GM23338 (cell line): ENCODE data around the gene DYNLT3. TPM values are rescaled to one million over a fixed set of nuclear protein-coding genes. Genes with fewer than 3 reads are reported as not detected.

Experiments
- ATAC-seq: fragments of 200-7000 bp; cut with Tn5 transposase; 3 replicates; pipeline ENCODE4 v1.9.1; 2020
- DNase-seq: peaks from one replicate; pipeline ENCODE4 v3.0.0-alpha.2; 2015; ENCODE audit warnings: low spot score
- H2AFZ ChIP-seq: fragments of 200-600 bp; sonication (generic); 2 replicates; pipeline ENCODE4 v1.8.0; 2016; ENCODE audit warnings: antibody characterized with exemption, mild to moderate bottlenecking, moderate library complexity
- H3F3A ChIP-seq: fragments of 200-600 bp; sonication (generic); replicated peaks from 2 replicates; pipeline ENCODE4 v1.8.0; 2017; ENCODE audit warnings: antibody characterized with exemption, mixed run types, low read depth
- H3K27ac ChIP-seq: fragments of 200-600 bp; sonication (generic); 2 replicates; pipeline ENCODE4 v1.6.1; 2016; ENCODE audit warnings: low read depth
- H3K27me3 ChIP-seq: fragments of 200-600 bp; sonication (generic); 2 replicates; pipeline ENCODE4 v1.8.0; 2016; ENCODE audit warnings: mild to moderate bottlenecking, mixed run types, moderate library complexity; ENCODE audit not compliant: insufficient read depth
- H3K36me3 ChIP-seq: fragments of 200-600 bp; sonication (generic); 2 replicates; pipeline ENCODE4 v1.8.0; 2016; ENCODE audit warnings: mild to moderate bottlenecking; ENCODE audit not compliant: insufficient read depth
- H3K4me1 ChIP-seq: fragments of 200-600 bp; sonication (generic); 2 replicates; pipeline ENCODE4 v1.8.0; 2016; ENCODE audit warnings: mild to moderate bottlenecking, moderate library complexity; ENCODE audit not compliant: insufficient read depth
- H3K4me2 ChIP-seq: fragments of 200-600 bp; sonication (generic); 2 replicates; pipeline ENCODE4 v1.7.1; 2017; ENCODE audit warnings: mixed run types
- H3K4me3 ChIP-seq: fragments of 200-600 bp; sonication (generic); 2 replicates; pipeline ENCODE4 v1.6.1; 2016; ENCODE audit warnings: mixed run types
- H3K79me2 ChIP-seq: fragments of 200-600 bp; sonication (generic); replicated peaks from 2 replicates; pipeline ENCODE4 v1.8.0; 2017; ENCODE audit warnings: mild to moderate bottlenecking; ENCODE audit not compliant: insufficient read depth
- H3K9me2 ChIP-seq: fragments of 200-600 bp; sonication (generic); 2 replicates; pipeline ENCODE4 v1.8.0; 2017; ENCODE audit not compliant: insufficient read depth
- H4K20me1 ChIP-seq: fragments of 200-600 bp; sonication (generic); replicated peaks from 2 replicates; pipeline ENCODE4 v1.8.0; 2017; ENCODE audit warnings: mild to moderate bottlenecking; ENCODE audit not compliant: insufficient read depth
- H3K27ac Mint-ChIP-seq: 2 replicates; pipeline ENCODE4 v1.8.0; 2020; ENCODE audit warnings: inconsistent platforms, mild to moderate bottlenecking, moderate library complexity, mixed read lengths
- H3K27me3 Mint-ChIP-seq: 3 replicates; pipeline ENCODE4 v1.8.0; 2022; ENCODE audit warnings: low read depth, mild to moderate bottlenecking, moderate library complexity, mixed read lengths, inconsistent platforms; ENCODE audit not compliant: insufficient read depth, poor library complexity
- H3K36me3 Mint-ChIP-seq: 3 replicates; pipeline ENCODE4 v1.8.0; 2021; ENCODE audit warnings: low read depth, mild to moderate bottlenecking, inconsistent platforms, moderate library complexity, mixed read lengths
- H3K4me1 Mint-ChIP-seq: 3 replicates; pipeline ENCODE4 v1.8.0; 2020; ENCODE audit warnings: mild to moderate bottlenecking, inconsistent platforms, mixed read lengths
- H3K4me3 Mint-ChIP-seq: 3 replicates; pipeline ENCODE4 v1.8.0; 2021; ENCODE audit warnings: moderate library complexity, mild to moderate bottlenecking, inconsistent platforms, mixed read lengths
- H3K9me3 Mint-ChIP-seq: 3 replicates; pipeline ENCODE4 v1.8.0; 2020; ENCODE audit warnings: moderate library complexity, mild to moderate bottlenecking, inconsistent platforms, mixed read lengths
- CREB1 ChIP-seq: fragments of 250-450 bp; sonication (Bioruptor Pico); IDR thresholded peaks from 2 replicates; pipeline ENCODE4 v1.5.0; 2020; ENCODE audit warnings: low read depth, mild to moderate bottlenecking, moderate library complexity
- EZH2phosphoT487 ChIP-seq: fragments of 200-600 bp; sonication (generic); IDR thresholded peaks from one replicate; pipeline ENCODE4 v1.8.1; 2018; ENCODE audit warnings: antibody characterized with exemption; ENCODE audit not compliant: unreplicated experiment
- JUNB ChIP-seq: IDR thresholded peaks from one replicate; pipeline ENCODE4 v1.6.1; 2016; ENCODE audit warnings: antibody characterized with exemption; ENCODE audit not compliant: unreplicated experiment
- POLR2AphosphoS5 ChIP-seq: IDR thresholded peaks from 2 replicates; pipeline ENCODE4 v1.6.1; 2016; ENCODE audit warnings: antibody characterized with exemption, low read depth
- STAT1 ChIP-seq: IDR thresholded peaks from one replicate; pipeline ENCODE4 v1.6.1; 2016; ENCODE audit warnings: antibody characterized with exemption; ENCODE audit not compliant: unreplicated experiment
- ZNF114 ChIP-seq: fragments of 250-450 bp; sonication (Bioruptor Pico); IDR thresholded peaks from 2 replicates; pipeline ENCODE4 v1.5.0; 2020; ENCODE audit warnings: mild to moderate bottlenecking, moderate library complexity
- ZNF331 ChIP-seq: fragments of 250-450 bp; sonication (Bioruptor Pico); IDR thresholded peaks from 2 replicates; pipeline ENCODE4 v1.5.0; 2020; ENCODE audit warnings: low read depth, mild to moderate bottlenecking, moderate library complexity
- polyA plus RNA-seq: library from polyadenylated mRNA; unstranded; fragments of >200 nt; fragmentation: Nextera tagmentation; extraction: Ambion mirVana; gene quantifications from 2 replicates; pipeline ENCODE4 v1.2.1, GENCODE V29; 2016
- total RNA-seq: library from RNA; depleted of rRNA; stranded (reverse); fragments of >200 nt; shearing (Covaris generic); gene quantifications from 2 replicates; pipeline ENCODE4 v1.2.3, GENCODE V29; 2014
- TF ChIP-seq, protein P1 (sequence below): IDR thresholded peaks from one replicate; pipeline ENCODE4 v1.6.1; 2018; ENCODE audit warnings: antibody characterized with exemption; ENCODE audit not compliant: unreplicated experiment
- TF ChIP-seq, protein P2 (sequence below), 2 experiments: fragments of 200-600 bp in 1 of 2; sonication (generic) in 1 of 2; conservative IDR thresholded peaks; 2 replicates each; pipeline versions ENCODE4 v1.5.1 to v1.6.1; 2016 to 2017; ENCODE audit warnings: antibody characterized with exemption in 2 of 2, low read depth in 2 of 2, mild to moderate bottlenecking in 2 of 2, moderate library complexity in 1 of 2
- TF ChIP-seq, protein P3 (sequence below): IDR thresholded peaks from 2 replicates; pipeline ENCODE4 v1.6.1; 2016; ENCODE audit warnings: antibody characterized with exemption

The DYNLT3 gene
- total and polyA plus RNA-seq, 2 experiments from 2014 or later = 6.5 to 8.1 TPM

DNA sequence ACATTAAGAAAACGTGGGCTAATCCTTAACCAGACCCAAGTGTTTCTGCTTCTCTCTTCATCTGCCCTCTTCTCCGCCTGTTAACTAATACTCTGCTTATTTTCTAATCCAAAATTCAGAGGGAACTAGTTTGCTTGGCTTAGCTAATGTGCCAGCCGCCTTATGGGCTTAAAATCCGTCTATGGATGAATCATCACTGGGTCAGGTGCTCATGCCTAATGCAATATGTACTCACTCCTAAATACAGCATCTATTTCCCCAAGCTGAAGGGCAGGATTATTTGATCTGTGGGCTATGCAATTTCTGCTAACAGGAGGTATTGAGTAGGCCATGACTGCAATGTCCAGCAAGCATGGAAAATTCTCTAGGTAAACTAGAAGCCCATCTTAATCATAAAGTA, 12.4 kb downstream of the DYNLT3 start (continued):
- TF ChIP-seq, protein P1, sequence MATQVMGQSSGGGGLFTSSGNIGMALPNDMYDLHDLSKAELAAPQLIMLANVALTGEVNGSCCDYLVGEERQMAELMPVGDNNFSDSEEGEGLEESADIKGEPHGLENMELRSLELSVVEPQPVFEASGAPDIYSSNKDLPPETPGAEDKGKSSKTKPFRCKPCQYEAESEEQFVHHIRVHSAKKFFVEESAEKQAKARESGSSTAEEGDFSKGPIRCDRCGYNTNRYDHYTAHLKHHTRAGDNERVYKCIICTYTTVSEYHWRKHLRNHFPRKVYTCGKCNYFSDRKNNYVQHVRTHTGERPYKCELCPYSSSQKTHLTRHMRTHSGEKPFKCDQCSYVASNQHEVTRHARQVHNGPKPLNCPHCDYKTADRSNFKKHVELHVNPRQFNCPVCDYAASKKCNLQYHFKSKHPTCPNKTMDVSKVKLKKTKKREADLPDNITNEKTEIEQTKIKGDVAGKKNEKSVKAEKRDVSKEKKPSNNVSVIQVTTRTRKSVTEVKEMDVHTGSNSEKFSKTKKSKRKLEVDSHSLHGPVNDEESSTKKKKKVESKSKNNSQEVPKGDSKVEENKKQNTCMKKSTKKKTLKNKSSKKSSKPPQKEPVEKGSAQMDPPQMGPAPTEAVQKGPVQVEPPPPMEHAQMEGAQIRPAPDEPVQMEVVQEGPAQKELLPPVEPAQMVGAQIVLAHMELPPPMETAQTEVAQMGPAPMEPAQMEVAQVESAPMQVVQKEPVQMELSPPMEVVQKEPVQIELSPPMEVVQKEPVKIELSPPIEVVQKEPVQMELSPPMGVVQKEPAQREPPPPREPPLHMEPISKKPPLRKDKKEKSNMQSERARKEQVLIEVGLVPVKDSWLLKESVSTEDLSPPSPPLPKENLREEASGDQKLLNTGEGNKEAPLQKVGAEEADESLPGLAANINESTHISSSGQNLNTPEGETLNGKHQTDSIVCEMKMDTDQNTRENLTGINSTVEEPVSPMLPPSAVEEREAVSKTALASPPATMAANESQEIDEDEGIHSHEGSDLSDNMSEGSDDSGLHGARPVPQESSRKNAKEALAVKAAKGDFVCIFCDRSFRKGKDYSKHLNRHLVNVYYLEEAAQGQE = no peak

DNA sequence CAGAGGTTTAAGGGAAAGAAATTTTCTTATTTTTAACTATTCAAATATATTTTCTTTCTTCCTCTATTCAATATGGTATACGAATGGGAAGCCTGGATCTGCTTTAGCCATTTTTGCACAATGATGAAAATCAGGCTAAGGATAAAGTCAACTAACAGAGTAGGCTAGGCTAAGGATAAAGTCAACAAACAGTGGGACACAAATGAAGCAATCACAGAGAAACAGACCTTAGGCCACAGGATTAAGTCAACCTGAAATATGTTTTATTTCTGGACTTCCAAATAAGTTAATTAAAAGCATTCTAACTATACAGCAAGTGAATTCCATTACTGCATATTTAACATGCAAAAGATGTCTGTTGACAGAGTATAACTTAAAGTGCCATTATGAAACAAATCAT, 17.0 kb downstream of the DYNLT3 start:
- no peak overlapping the region for H3K27ac ChIP-seq
- no peaks in the 10 kb centered on the region for H3K27me3 Mint-ChIP-seq
- H3F3A ChIP-seq = no peaks in the 10 kb centered on the region
- H3K4me1 Mint-ChIP-seq = no peaks in the 10 kb centered on the region
- H3K36me3 Mint-ChIP-seq = no peaks in the 10 kb centered on the region
- H3K4me1 ChIP-seq = no peaks in the 10 kb centered on the region
- no peak overlapping the region for H3K4me2 ChIP-seq
- DNase-seq (no peak), ATAC-seq (no peak)
- H2AFZ ChIP-seq = no peak overlapping the region
- H3K36me3 ChIP-seq = no peaks in the 10 kb centered on the region
- H3K9me2 ChIP-seq = no peaks in the 10 kb centered on the region
- no peak for TF ChIP-seq STAT1
- TF ChIP-seq JUNB = no peak
- TF ChIP-seq, protein P2, sequence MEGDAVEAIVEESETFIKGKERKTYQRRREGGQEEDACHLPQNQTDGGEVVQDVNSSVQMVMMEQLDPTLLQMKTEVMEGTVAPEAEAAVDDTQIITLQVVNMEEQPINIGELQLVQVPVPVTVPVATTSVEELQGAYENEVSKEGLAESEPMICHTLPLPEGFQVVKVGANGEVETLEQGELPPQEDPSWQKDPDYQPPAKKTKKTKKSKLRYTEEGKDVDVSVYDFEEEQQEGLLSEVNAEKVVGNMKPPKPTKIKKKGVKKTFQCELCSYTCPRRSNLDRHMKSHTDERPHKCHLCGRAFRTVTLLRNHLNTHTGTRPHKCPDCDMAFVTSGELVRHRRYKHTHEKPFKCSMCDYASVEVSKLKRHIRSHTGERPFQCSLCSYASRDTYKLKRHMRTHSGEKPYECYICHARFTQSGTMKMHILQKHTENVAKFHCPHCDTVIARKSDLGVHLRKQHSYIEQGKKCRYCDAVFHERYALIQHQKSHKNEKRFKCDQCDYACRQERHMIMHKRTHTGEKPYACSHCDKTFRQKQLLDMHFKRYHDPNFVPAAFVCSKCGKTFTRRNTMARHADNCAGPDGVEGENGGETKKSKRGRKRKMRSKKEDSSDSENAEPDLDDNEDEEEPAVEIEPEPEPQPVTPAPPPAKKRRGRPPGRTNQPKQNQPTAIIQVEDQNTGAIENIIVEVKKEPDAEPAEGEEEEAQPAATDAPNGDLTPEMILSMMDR (conservative IDR thresholded peaks at IDR 0.05; ENCODE audit: low read depth in 2 of 2) = no peak
- TF ChIP-seq, protein P3, sequence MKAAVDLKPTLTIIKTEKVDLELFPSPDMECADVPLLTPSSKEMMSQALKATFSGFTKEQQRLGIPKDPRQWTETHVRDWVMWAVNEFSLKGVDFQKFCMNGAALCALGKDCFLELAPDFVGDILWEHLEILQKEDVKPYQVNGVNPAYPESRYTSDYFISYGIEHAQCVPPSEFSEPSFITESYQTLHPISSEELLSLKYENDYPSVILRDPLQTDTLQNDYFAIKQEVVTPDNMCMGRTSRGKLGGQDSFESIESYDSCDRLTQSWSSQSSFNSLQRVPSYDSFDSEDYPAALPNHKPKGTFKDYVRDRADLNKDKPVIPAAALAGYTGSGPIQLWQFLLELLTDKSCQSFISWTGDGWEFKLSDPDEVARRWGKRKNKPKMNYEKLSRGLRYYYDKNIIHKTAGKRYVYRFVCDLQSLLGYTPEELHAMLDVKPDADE = no peak
- TF ChIP-seq EZH2phosphoT487 = no peak
- no peak for TF ChIP-seq ZNF114
- no peak overlapping the region for H3K4me3 Mint-ChIP-seq
- no peaks in the 10 kb centered on the region for H3K27me3 ChIP-seq
- no peaks in the 10 kb centered on the region for H3K79me2 ChIP-seq
- no peak overlapping the region for H3K4me3 ChIP-seq
- H3K27ac Mint-ChIP-seq = no peak overlapping the region
- H4K20me1 ChIP-seq = no peaks in the 10 kb centered on the region
- no peaks in the 10 kb centered on the region for H3K9me3 Mint-ChIP-seq

DNA sequence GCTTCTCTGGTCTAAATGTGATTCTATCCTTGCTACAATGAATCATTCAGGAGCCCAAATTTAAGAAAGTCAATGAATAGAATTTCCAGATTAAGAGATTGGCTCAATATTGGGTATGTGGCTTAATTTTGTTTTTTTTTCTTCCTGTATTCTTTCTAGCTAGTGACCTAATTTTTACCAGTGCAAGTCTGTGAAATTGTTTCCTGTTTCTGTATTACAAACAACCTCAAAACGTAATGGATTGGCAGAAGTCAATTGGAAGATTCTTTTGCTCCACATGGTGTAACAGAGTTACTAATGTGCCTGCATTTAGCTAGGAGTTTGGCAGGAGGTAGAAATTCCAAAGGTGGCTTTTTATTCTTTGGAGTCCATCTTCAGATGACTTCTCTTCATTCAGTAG, 17.6 kb downstream of the DYNLT3 start:
- H3K27ac ChIP-seq = no peak overlapping the region
- no peaks in the 10 kb centered on the region for H3K79me2 ChIP-seq
- H3K9me2 ChIP-seq = no peaks in the 10 kb centered on the region
- H3K4me1 Mint-ChIP-seq = peaks cover 2% of the 10 kb centered on the region; the same call in 1 of the 3 replicates
- H3K36me3 Mint-ChIP-seq = no peaks in the 10 kb centered on the region
- H3K27ac Mint-ChIP-seq = no peak overlapping the region
- H3K36me3 ChIP-seq = no peaks in the 10 kb centered on the region
- no peak overlapping the region for H3K4me3 ChIP-seq
- H2AFZ ChIP-seq = no peak overlapping the region
- H3K4me1 ChIP-seq = no peaks in the 10 kb centered on the region
- H3K9me3 Mint-ChIP-seq = no peaks in the 10 kb centered on the region
- H3K4me3 Mint-ChIP-seq = no peak overlapping the region
- no peaks in the 10 kb centered on the region for H3K27me3 ChIP-seq
- no peaks in the 10 kb centered on the region for H3K27me3 Mint-ChIP-seq
- ATAC-seq (no peak), DNase-seq (no peak)
- no peaks in the 10 kb centered on the region for H4K20me1 ChIP-seq
- H3K4me2 ChIP-seq = no peak overlapping the region
- H3F3A ChIP-seq = no peaks in the 10 kb centered on the region
- TF ChIP-seq CREB1 (CRISPR knock-in tag) (no peak), JUNB (no peak), EZH2phosphoT487 (no peak), POLR2AphosphoS5 (no peak), ZNF331 (CRISPR knock-in tag) (no peak), ZNF114 (no peak), STAT1 (no peak)
- TF ChIP-seq, protein P1 = no peak
- TF ChIP-seq, protein P2 (conservative IDR thresholded peaks at IDR 0.05; ENCODE audit: low read depth in 2 of 2) = no peak
